Panc1 (cell line): ENCODE data around the gene RAD52. TPM values are rescaled to one million over a fixed set of nuclear protein-coding genes. Genes with fewer than 3 reads are reported as not detected.
A peak's percentile ranks its signal among the peaks of the same experiment; 100 is the strongest.

Source experiments
- ATAC-seq: fragments of 200-7000 bp; cut with Tn5 transposase; 2 replicates; pipeline ENCODE4 v1.9.1; 2020; ENCODE audit warnings: mild to moderate bottlenecking, moderate library complexity
- BruUV-seq: library from RNA; stranded (reverse); fragments of 400-500 nt; replicated peaks from 2 replicates; lab custom pipeline; 2021; lab: Mats Ljungman, UMichigan
- CTCF ChIA-PET: fragments of 300-600 bp; sonication (Branson Sonifier 250); formaldehyde crosslinking; loops from one replicate; lab custom pipeline; 2022; ENCODE audit warnings: antibody characterized with exemption; lab: Charles Lee
- POLR2A ChIA-PET: fragments of 300-600 bp; sonication (Branson Sonifier 250); formaldehyde crosslinking; loops from one replicate; lab custom pipeline; 2022; ENCODE audit warnings: antibody characterized with exemption; lab: Charles Lee
- DNase-seq: peaks from one replicate; pipeline ENCODE4 v3.0.0-alpha.2; 2010; ENCODE audit warnings: low read depth, low spot score
- H3K27ac ChIP-seq: 2 replicates; pipeline ENCODE4 v1.5.1; 2011; ENCODE audit warnings: mild to moderate bottlenecking, low read length, inconsistent platforms
- H3K27me3 ChIP-seq: fragments of 200-500 bp; sonication (Bioruptor generic); 2 replicates; pipeline ENCODE4 v1.6.0; 2014; ENCODE audit warnings: low read length, inconsistent platforms; ENCODE audit not compliant: control insufficient read depth, insufficient read depth
- H3K36me3 ChIP-seq: fragments of 200-500 bp; sonication (Bioruptor generic); 2 replicates; pipeline ENCODE4 v1.5.1; 2014; ENCODE audit warnings: inconsistent platforms, mild to moderate bottlenecking, low read length, moderate library complexity; ENCODE audit not compliant: control insufficient read depth, insufficient read depth
- H3K4me1 ChIP-seq: 2 replicates; pipeline ENCODE4 v1.5.1; 2011; ENCODE audit warnings: inconsistent platforms, mild to moderate bottlenecking, low read length, moderate library complexity; ENCODE audit not compliant: control insufficient read depth, insufficient read depth
- H3K4me3 ChIP-seq, 2 experiments: 2 replicates each; pipeline ENCODE4 v1.5.1; 2011 to 2012; ENCODE audit warnings: low read depth in 2 of 2, low read length in 2 of 2, mild to moderate bottlenecking in 2 of 2, inconsistent platforms in 1 of 2, moderate library complexity in 1 of 2
- H3K9me3 ChIP-seq: fragments of 200-500 bp; sonication (Bioruptor generic); 2 replicates; pipeline ENCODE4 v1.5.1; 2014; ENCODE audit warnings: low read depth, mild to moderate bottlenecking, inconsistent platforms, low read length, moderate library complexity; ENCODE audit not compliant: control insufficient read depth, insufficient read depth
- CTCF ChIP-seq: fragments of 450-650 bp; IDR thresholded peaks from 2 replicates; pipeline ENCODE4 v1.5.1; 2017; ENCODE audit warnings: mild to moderate bottlenecking
- POLR2AphosphoS5 ChIP-seq: IDR thresholded peaks from 2 replicates; pipeline ENCODE4 v1.6.1; 2012; ENCODE audit warnings: mild to moderate bottlenecking, low read depth, low read length, moderate library complexity
- SIN3A ChIP-seq: IDR thresholded peaks from 2 replicates; pipeline ENCODE4 v1.6.1; 2012; ENCODE audit warnings: low read depth, mild to moderate bottlenecking, low read length, moderate library complexity, borderline replicate concordance; ENCODE audit not compliant: insufficient read depth
- TCF7L2 ChIP-seq: IDR thresholded peaks from 2 replicates; pipeline ENCODE4 v1.6.1; 2011; ENCODE audit warnings: mild to moderate bottlenecking, low read depth, low read length, inconsistent platforms
- in situ Hi-C: cut with HindIII; loops from 2 replicates; pipeline ENCODE4 v1.10.0; 2016; ENCODE audit warnings: low sequenced_read_pairs, low pct_unique_long_range_greater_than_20kb
- intact Hi-C: fragments of 100-400 bp; cut with micrococcal nuclease; formaldehyde crosslinking; loops from one replicate; pipeline ENCODE4 v1.10.0; 2022; ENCODE audit not compliant: unreplicated experiment
- total RNA-seq: library from RNA; stranded (reverse); gene quantifications from one replicate; pipeline ENCODE4 v1.2.1, GENCODE V29; 2021; ENCODE audit not compliant: unreplicated experiment
- TF ChIP-seq, protein P1 (sequence below), 2 experiments: IDR thresholded peaks; 2 replicates each; pipeline ENCODE4 v1.6.1; 2011 to 2012; ENCODE audit warnings: low read depth in 2 of 2, control low read depth in 1 of 2, low read length in 1 of 2, mild to moderate bottlenecking in 1 of 2, moderate library complexity in 1 of 2; ENCODE audit not compliant: insufficient read depth in 1 of 2

Gene RAD52
- total RNA-seq, 1 experiment from 2014 or later, result 15.8 TPM

DNA sequence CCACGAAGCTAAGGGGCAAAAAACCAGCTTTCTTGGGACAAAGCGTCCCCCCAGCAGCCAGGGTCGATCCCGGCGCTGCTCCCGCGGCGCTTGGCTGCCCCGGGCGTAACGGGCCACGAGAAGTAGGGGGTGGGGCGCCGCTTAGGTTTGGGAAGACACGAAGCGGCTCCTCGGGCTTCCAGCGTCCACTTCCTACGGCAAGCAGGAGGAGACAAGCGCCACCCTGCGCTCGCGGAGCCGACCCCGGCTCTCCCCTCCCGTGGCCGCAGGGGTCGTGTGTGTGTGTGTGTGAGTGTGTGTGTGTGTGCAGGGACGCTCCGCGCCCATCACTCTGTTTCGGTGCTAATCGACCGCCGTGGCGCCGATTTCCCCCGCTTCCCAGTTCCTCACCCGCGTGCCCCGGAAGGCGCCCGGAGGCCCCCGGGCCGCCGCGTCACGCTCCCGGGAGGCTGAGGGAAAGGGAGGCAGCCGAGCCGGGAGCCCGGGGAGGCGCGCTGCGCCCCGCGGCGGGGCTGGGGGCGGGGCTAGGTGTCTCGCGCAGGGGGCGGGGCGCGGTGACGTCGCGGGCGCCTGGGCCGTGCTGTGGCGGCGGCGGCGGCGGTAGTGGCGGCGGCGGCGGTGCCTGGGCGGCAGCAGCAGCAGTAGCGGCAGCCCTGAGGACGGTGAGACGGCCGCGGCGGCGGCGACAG lies 41.3 kb upstream of the RAD52 start, which contains the start of gene ERC1:
ERC1 (plus strand) TSS at position 563 of the 689 bp plus-strand sequence. CDS start 36,681 bp downstream, outside the sequence.
- in situ Hi-C loops, result no loop called here
- BruUV-seq, result no TSS peak

More for the DNA sequence above, 41.3 kb upstream of the RAD52 start, which contains the start of gene ERC1:
- Histone ChIP-seq H3K27me3 (no peaks in the 10 kb centered on the region), H3K36me3 (no peaks in the 10 kb centered on the region), H3K4me3 (peak within 1 kb of the TSS; percentile 69 to 80), H3K27ac (peak within 1 kb of the TSS; percentile 95), H3K4me1 (peaks cover 20% of the 10 kb centered on the region), H3K9me3 (no peaks in the 10 kb centered on the region)
- ChIA-PET POLR2A (interaction anchor here (0.5 to 0.6 kb wide), 2 partner anchors 31 to 165 kb away, joined by 3 to 20 read pairs; no protein-coding TSS in a partner anchor), CTCF (interaction anchor here (0.6 kb wide), 1 partner anchor 21 kb away, joined by 3 read pairs; no protein-coding TSS in a partner anchor)
- ATAC-seq, result peak; percentile 97
- intact Hi-C loops, result loop anchor here (10.0 kb wide), 1 partner anchor 104 kb away; no protein-coding TSS in a partner anchor
- TF ChIP-seq TCF7L2, result no peak
- TF ChIP-seq SIN3A, result peak; percentile 67; the same call in 1 of the 2 replicates
- peak; percentile 67 for TF ChIP-seq POLR2AphosphoS5
- TF ChIP-seq, protein P1, sequence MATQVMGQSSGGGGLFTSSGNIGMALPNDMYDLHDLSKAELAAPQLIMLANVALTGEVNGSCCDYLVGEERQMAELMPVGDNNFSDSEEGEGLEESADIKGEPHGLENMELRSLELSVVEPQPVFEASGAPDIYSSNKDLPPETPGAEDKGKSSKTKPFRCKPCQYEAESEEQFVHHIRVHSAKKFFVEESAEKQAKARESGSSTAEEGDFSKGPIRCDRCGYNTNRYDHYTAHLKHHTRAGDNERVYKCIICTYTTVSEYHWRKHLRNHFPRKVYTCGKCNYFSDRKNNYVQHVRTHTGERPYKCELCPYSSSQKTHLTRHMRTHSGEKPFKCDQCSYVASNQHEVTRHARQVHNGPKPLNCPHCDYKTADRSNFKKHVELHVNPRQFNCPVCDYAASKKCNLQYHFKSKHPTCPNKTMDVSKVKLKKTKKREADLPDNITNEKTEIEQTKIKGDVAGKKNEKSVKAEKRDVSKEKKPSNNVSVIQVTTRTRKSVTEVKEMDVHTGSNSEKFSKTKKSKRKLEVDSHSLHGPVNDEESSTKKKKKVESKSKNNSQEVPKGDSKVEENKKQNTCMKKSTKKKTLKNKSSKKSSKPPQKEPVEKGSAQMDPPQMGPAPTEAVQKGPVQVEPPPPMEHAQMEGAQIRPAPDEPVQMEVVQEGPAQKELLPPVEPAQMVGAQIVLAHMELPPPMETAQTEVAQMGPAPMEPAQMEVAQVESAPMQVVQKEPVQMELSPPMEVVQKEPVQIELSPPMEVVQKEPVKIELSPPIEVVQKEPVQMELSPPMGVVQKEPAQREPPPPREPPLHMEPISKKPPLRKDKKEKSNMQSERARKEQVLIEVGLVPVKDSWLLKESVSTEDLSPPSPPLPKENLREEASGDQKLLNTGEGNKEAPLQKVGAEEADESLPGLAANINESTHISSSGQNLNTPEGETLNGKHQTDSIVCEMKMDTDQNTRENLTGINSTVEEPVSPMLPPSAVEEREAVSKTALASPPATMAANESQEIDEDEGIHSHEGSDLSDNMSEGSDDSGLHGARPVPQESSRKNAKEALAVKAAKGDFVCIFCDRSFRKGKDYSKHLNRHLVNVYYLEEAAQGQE (IDR thresholded peaks at IDR 0.05; ENCODE audit: insufficient read depth in 1 of 2, low read depth in 2 of 2, low read length in 1 of 2), result no peak
- TF ChIP-seq CTCF, result no peak; the same call in 1 of the 2 replicates
- DNase-seq, result no peak
